Glomerular visceral epithelial cell (primary cell): ENCODE measurements around the gene CD47.
A peak's percentile ranks its signal among the peaks of the same experiment; 100 is the strongest.

Experiments
- DNase-seq: peaks from one replicate; pipeline ENCODE4 v3.0.0-alpha.2; 2016; ENCODE audit errors: extremely low spot score

CD47 gene

GRCh38 chr3:108090701-108091497, at the start of gene CD47:
CD47 (minus strand) TSS chr3:108091031; CDS start chr3:108090908, 123 bp downstream.
- DNase-seq = peak; percentile 91

- DNase-seq = no peak
Measured at GRCh38 chr3:108137460-108137814, 46.6 kb upstream of the CD47 start.

- no peak for DNase-seq
Measured at GRCh38 chr3:108136561-108137459, 46.0 kb upstream of the CD47 start.

DNA sequence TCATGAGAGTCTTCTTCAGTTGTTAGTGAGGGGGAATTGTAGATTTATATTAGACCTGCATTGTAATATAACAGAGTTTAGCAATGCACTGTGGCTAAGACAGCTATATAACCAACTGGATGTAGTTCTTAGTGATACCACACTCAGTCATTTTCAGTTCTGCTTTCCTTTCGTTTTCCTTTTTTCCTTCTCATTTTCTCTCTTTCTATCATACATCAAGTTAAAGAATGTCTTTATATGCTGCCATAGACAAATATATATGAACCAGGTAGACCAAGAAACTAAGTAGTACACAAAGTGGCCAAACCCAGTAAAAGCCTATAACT, 43.7 kb upstream of the CD47 start:
- no peak for DNase-seq

DNA sequence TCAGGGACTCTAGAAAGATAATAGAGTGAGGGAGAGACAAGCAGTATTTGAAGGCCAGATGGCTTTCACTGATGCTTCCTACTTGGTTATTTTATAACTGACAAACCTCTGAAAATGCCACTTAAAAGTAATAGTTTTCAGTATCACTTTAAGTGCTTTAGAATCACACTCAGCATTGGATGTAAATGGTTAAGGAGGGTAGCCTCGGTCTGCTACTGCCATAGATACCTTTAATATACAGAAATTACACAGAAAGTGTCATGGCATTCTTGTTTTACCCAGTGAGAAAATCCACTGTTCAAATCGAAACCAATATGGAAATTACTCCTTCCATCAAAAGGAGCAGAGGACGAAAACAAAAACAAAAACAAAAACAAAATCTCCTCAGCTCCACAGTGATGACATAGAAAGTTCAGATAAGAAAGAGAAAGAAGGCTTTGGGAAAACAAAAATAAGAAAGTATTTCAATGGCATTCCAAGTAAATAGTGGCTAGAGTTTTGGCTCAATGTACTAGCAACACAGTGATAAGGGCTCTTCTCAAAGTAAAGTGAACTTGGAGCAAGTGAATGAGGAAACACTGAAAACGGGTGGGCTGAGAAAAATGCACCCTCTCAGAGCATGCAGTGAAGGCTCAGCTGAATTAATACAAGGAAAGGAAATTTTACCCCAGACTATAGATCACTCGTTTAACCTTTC, 43.2 kb upstream of the CD47 start:
- DNase-seq = no peak

- no peak for DNase-seq
Measured at GRCh38 chr3:108133048-108133369, 42.2 kb upstream of the CD47 start.

DNA sequence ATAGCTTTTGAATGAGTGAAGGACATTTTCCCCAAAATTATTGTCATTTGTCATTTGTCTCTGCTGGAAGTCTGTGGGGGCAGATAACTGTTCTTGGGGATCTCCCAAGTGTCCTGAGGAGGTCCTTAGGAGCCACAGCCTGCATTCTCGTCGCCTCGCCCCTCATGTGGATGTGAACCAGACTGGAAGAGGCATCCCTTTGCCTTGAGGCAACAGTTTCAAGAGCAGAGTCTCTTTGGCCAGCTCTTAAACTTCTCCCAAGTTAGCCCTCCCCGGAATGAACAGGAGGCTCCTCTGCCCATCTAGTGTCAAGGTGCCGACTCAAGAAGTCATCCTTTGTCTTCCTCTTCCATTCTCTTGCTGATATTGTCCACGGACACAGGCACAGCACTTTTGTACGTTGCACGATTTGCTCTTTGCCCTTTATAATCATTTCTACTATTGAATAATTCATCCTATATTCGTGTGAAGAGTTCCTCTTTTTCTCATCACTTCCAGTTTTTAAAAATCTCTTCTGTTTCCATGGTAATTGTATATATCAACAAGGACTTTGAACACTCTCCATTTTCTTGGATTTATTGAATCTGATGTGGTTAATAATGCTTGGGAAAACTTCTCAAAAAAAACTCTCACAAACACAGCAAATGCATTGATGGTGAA, 40.8 kb upstream of the CD47 start:
- DNase-seq = peak; percentile 9

DNA sequence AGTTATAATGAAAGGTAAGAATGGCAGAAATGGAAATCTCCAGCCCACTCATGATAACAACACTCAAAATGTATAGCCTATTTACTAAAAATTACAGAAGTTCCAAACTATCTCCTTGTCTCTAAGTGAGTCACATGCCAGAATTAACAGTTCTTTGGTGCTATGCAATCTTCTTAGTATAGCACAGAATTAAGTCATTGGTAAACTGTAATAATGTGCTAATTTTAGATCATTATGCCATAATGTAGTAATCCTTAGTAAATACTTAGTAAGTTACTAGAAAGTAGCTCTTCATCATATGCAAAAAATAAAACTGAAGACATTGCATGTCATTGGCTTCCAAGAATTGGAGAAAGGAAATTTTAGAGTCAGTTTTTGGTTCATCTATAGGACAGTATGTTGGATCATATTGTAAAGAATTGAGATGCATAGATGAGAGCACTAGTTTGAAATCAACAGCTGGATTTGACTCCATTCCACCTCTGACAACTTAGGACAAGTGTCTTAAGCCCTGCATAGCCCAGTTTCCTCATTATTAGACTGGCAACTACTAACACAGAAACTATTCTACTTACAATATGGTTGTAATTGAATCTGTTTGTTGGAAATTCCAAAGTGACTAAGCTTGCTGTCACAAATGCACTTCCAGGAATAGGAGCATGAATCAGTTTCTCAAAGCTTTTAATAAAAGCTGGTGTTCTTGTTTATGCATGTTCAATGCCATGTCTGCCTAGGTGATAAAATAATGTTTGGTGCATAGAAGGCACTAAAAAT, 40.1 kb upstream of the CD47 start:
- DNase-seq = peak; percentile 56

- DNase-seq = no peak
Measured at GRCh38 chr3:108130236-108130635, 39.4 kb upstream of the CD47 start.

GRCh38 chr3:108127301-108127988, 36.6 kb upstream of the CD47 start:
- DNase-seq = no peak

DNA sequence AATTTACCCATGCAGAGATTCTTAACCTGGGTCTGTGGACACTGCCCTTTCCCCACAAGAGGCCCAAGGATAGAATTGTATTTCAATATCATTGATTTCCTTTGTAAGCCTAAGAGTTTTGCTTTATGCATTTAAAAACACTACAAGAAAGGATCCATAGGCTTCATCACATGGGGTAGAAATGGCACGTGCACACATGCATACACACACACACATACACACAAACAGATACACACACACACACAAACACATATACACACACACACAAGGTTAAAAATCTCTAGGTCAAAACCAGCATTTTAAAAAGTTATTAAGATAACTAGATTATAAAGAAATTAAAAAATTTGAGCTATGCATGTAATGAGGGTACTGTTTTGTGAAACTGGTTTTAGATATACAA, 35.5 kb upstream of the CD47 start:
- DNase-seq = no peak

DNA sequence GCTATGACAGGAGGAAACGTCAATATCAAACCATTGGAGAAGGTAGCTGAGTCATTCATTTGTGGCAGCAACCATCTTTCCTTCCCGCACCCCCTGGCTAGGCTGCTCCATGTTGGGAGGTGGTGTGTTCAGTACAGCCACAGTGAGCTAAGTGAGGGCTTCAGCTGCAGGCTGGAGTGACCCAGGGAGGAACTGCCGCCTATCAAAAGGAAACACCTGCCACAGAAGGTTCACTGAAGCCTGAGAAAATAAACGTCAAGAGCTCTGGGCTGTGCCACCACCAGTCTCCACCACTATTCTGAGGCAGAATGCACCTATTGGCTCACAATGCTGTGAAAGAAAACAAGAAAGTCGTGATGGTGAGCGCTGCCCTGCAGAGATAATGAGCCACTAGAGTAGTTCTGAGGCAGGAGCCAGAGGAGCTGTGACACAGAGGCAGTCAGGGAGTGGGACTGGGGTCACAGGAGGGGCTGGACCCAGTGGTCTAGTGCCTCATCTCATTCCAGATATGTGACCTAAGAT, 34.8 kb upstream of the CD47 start:
- DNase-seq = no peak

GRCh38 chr3:108125153-108125543, 34.3 kb upstream of the CD47 start:
- DNase-seq = no peak

- no peak for DNase-seq
Measured at GRCh38 chr3:108124337-108125152, 33.7 kb upstream of the CD47 start.

GRCh38 chr3:108123326-108123725, 32.5 kb upstream of the CD47 start:
- DNase-seq = no peak

GRCh38 chr3:108122276-108122675, 31.4 kb upstream of the CD47 start:
- no peak for DNase-seq

DNA sequence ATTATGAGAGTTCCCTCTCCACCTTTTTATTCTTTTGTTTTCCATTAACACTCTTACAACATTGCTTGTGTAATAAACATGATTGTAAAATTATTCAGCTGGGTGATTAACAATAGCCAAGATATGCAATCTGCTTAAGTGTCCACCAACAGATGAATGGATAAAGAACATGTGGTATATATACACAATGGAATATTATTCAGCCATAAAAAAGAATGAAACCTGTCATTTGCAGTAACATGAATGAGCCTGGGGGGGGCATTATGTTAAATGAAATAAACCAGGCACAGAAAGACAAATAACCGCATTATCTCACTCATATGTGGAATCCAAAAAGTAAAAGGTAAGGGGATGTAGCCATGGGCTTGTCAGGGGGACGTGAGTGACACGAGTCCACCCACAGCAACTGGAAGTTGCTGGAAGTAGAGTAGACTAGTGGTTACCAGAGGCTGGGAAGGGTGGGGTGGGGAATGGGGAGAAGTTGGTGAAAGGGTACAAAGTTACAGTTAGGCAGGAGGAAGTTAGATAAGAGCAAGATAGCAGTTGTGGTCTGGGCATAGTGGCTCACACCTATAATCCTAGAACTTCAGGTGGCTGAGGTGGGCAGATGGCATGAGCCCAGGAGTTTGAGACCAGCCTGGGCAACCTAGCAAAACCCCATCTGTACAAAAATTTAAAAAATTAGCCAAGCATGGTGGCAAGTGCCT, 28.7 kb upstream of the CD47 start:
- DNase-seq = no peak

DNA sequence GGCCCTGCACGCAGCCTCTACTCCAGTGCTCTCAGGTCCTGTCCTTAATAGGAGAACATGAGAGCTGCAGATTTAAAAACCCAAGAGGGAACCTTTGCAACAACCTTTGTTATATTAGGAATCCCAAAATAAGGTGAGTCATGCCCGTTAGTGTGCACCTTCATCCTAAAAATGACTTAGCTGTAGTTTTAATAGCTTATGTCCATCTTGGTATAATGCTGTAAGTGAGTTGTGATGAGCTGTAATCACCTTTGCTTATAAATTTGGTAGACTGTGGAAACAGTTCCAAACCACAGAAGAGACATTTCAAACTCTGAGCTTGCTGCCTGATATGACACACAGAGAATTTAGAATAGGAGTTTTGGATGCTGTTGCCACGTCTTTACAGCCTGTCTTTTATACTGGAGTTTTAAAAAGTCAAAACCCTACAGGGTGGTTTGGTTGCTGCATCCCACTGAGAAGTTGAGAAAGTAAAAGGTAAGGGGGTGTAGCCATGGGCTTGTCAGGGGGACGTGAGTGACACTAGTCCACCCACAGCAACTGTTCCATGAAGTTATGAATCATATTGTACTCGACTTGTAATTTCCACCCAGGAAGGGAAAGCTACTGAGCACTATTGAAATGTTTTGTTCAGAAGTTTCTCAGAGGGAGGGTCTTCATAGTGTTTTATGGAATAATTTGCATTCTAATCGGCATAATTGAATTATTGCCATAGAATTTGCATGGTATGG, 27.4 kb upstream of the CD47 start:
- no peak for DNase-seq
